ENCODE measurements around the gene HAUS1. TPM values are rescaled to one million over a fixed set of nuclear protein-coding genes. Genes with fewer than 3 reads are reported as not detected.

Gene HAUS1
- total and polyA plus RNA-seq, 2 experiments from 2014 or later, result 24.2 to 36.9 TPM

GRCh38 chr18:46166261-46166970, 62.2 kb downstream of the HAUS1 start:
- TF ChIP-seq EZH2phosphoT487 (IDR thresholded peaks at IDR 0.05; ENCODE audit: insufficient read depth, low read depth) (no peak), EZH2 (IDR thresholded peaks at IDR 0.05; ENCODE audit: insufficient read depth, poor library complexity, severe bottlenecking) (no peak)
- Histone ChIP-seq H3K36me3 (ENCODE audit: low read depth) (no peaks in the 10 kb centered on the region), H3K9me2 (ENCODE audit: insufficient read depth) (no peaks in the 10 kb centered on the region), H3K79me2 (ENCODE audit: insufficient read depth) (no peaks in the 10 kb centered on the region), H3K4me1 (ENCODE audit: insufficient read depth) (peaks cover 13% of the 10 kb centered on the region; the same call in 1 of the 2 replicates), H3K4me3 (no peak overlapping the region), H3K9me3 (ENCODE audit: low read depth) (no peaks in the 10 kb centered on the region), H3K9ac (no peak overlapping the region), H3F3A (ENCODE audit: insufficient read depth) (peaks cover 12% of the 10 kb centered on the region), H4K20me1 (ENCODE audit: insufficient read depth) (no peaks in the 10 kb centered on the region), H3K27me3 (replicated peaks; ENCODE audit: insufficient read depth) (no peaks in the 10 kb centered on the region), H3K27ac (no peak overlapping the region), H2AFZ (no peak overlapping the region), H3K4me2 (ENCODE audit: unreplicated experiment) (no peak overlapping the region)
- 54 to 62% methylated on average over 6 of the region's 6 CpGs for WGBS, 2 experiments (ENCODE audit: low coverage in 1 of 2, low lambda C conversion rate in 2 of 2, missing lambda C conversion rate in 2 of 2)
- DNase-seq, result no peak
- in situ Hi-C loops (cut with MboI), result loop anchor here (25.0 kb wide), 1 partner anchor 321 kb away; no protein-coding TSS in a partner anchor

- H2AFZ ChIP-seq, result no peak overlapping the region
- 93 to 97% methylated on average over 9 of the region's 9 CpGs for WGBS, 2 experiments (ENCODE audit: low coverage in 1 of 2, low lambda C conversion rate in 2 of 2, missing lambda C conversion rate in 2 of 2)
Observed at GRCh38 chr18:46167971-46168370, 63.8 kb downstream of the HAUS1 start.

GRCh38 chr18:46169464-46169941, 65.3 kb downstream of the HAUS1 start:
- TF ChIP-seq EZH2 (IDR thresholded peaks at IDR 0.05; ENCODE audit: insufficient read depth, poor library complexity, severe bottlenecking), result no peak
- no peak for TF ChIP-seq EZH2phosphoT487 (IDR thresholded peaks at IDR 0.05; ENCODE audit: insufficient read depth, low read depth)
- H3K9me3 ChIP-seq (ENCODE audit: low read depth), result no peaks in the 10 kb centered on the region
- no peak overlapping the region for H3K9ac ChIP-seq
- peak overlapping the region; percentile 68 for H3K27ac ChIP-seq
- peaks cover 16% of the 10 kb centered on the region for H3F3A ChIP-seq (ENCODE audit: insufficient read depth)
- WGBS, 2 experiments (ENCODE audit: low coverage in 1 of 2, low lambda C conversion rate in 2 of 2, missing lambda C conversion rate in 2 of 2), result 14 to 18% methylated on average over 6 of the region's 6 CpGs
- no peaks in the 10 kb centered on the region for H4K20me1 ChIP-seq (ENCODE audit: insufficient read depth)
- H3K4me3 ChIP-seq, result no peak overlapping the region
- no peaks in the 10 kb centered on the region for H3K27me3 ChIP-seq (replicated peaks; ENCODE audit: insufficient read depth)
- H2AFZ ChIP-seq, result peak overlapping the region; percentile 73
- H3K79me2 ChIP-seq (ENCODE audit: insufficient read depth), result peaks cover 6% of the 10 kb centered on the region
- H3K36me3 ChIP-seq (ENCODE audit: low read depth), result no peaks in the 10 kb centered on the region
- DNase-seq, result peak; percentile 84
- H3K9me2 ChIP-seq (ENCODE audit: insufficient read depth), result no peaks in the 10 kb centered on the region
- H3K4me1 ChIP-seq (ENCODE audit: insufficient read depth), result peaks cover 13% of the 10 kb centered on the region; the same call in 1 of the 2 replicates
- no peak overlapping the region for H3K4me2 ChIP-seq (ENCODE audit: unreplicated experiment)
- in situ Hi-C loops (cut with MboI), result loop anchor here (25.0 kb wide), 1 partner anchor 318 kb away; no protein-coding TSS in a partner anchor

More at GRCh38 chr18:46167971-46168370, 63.8 kb downstream of the HAUS1 start:
- DNase-seq, result no peak
- H3K36me3 ChIP-seq (ENCODE audit: low read depth), result no peaks in the 10 kb centered on the region
- peaks cover 14% of the 10 kb centered on the region for H3F3A ChIP-seq (ENCODE audit: insufficient read depth)
- H3K79me2 ChIP-seq (ENCODE audit: insufficient read depth), result no peaks in the 10 kb centered on the region
- no peaks in the 10 kb centered on the region for H3K9me2 ChIP-seq (ENCODE audit: insufficient read depth)
- no peak overlapping the region for H3K27ac ChIP-seq
- H3K27me3 ChIP-seq (replicated peaks; ENCODE audit: insufficient read depth), result no peaks in the 10 kb centered on the region
- in situ Hi-C loops (cut with MboI), result loop anchor here (25.0 kb wide), 1 partner anchor 319 kb away; no protein-coding TSS in a partner anchor
- no peak overlapping the region for H3K4me3 ChIP-seq
- H3K9me3 ChIP-seq (ENCODE audit: low read depth), result no peaks in the 10 kb centered on the region
- H3K9ac ChIP-seq, result no peak overlapping the region
- TF ChIP-seq EZH2phosphoT487 (IDR thresholded peaks at IDR 0.05; ENCODE audit: insufficient read depth, low read depth) (no peak), EZH2 (IDR thresholded peaks at IDR 0.05; ENCODE audit: insufficient read depth, poor library complexity, severe bottlenecking) (no peak)
- H3K4me2 ChIP-seq (ENCODE audit: unreplicated experiment), result no peak overlapping the region
- peaks cover 13% of the 10 kb centered on the region; the same call in 1 of the 2 replicates for H3K4me1 ChIP-seq (ENCODE audit: insufficient read depth)
- H4K20me1 ChIP-seq (ENCODE audit: insufficient read depth), result no peaks in the 10 kb centered on the region

GRCh38 chr18:46171331-46171730, 67.1 kb downstream of the HAUS1 start:
- Histone ChIP-seq H3K9ac (no peak overlapping the region), H3K4me1 (ENCODE audit: insufficient read depth) (peaks cover 23% of the 10 kb centered on the region), H3K4me3 (no peak overlapping the region), H3K4me2 (ENCODE audit: unreplicated experiment) (no peak overlapping the region), H3K9me2 (ENCODE audit: insufficient read depth) (no peaks in the 10 kb centered on the region), H3K9me3 (ENCODE audit: low read depth) (no peaks in the 10 kb centered on the region), H2AFZ (no peak overlapping the region), H3K27ac (no peak overlapping the region), H3K36me3 (ENCODE audit: low read depth) (no peaks in the 10 kb centered on the region), H3F3A (ENCODE audit: insufficient read depth) (peaks cover 16% of the 10 kb centered on the region), H3K27me3 (replicated peaks; ENCODE audit: insufficient read depth) (no peaks in the 10 kb centered on the region), H3K79me2 (ENCODE audit: insufficient read depth) (peaks cover 24% of the 10 kb centered on the region), H4K20me1 (ENCODE audit: insufficient read depth) (peaks cover 6% of the 10 kb centered on the region; the same call in 1 of the 2 replicates)
- WGBS, 2 experiments (ENCODE audit: low coverage in 1 of 2, low lambda C conversion rate in 2 of 2, missing lambda C conversion rate in 2 of 2), result 90 to 95% methylated on average over 4 of the region's 4 CpGs
- in situ Hi-C loops (cut with MboI), result loop anchor here (25.0 kb wide), 1 partner anchor 316 kb away; no protein-coding TSS in a partner anchor
- TF ChIP-seq EZH2 (IDR thresholded peaks at IDR 0.05; ENCODE audit: insufficient read depth, poor library complexity, severe bottlenecking) (no peak), EZH2phosphoT487 (IDR thresholded peaks at IDR 0.05; ENCODE audit: insufficient read depth, low read depth) (no peak)
- DNase-seq, result no peak

All from GM23248 (cell line).